ENCODE data around the gene ZCCHC2.

Gene ZCCHC2

DNA sequence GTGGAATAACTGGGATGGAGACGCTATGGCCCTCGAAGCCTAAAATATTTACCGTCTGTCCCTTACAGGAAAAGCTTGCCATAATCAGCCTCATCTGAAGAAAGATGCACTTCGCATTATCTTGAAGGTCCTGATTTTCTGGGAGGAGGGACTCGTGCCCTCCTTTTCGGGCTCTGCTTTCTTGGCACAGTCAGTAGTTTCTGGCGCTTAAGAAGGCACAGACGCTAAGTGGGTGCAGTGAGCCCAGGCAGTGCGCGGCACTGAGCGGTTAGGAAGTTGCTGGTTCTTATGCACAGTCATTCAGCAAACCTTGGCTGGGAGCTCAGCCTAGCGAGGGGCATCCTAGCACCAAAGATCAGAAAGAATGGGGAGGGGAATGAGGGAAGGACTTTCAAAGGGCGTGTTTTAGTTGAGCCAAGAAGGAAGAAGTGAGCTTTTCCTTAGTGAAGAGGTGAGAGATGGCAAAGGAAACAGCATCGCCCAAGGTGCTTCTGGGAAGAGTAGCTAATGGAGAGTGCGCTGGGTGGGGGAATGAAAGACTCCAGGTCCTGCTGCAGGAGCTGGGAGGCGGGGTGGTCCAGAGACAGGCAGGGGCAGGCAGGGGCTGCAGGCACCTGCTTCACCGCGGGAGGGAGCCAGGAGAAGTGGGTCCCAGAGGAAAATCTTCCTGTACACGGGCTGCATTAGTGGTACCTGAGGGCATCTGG lies 64.1 kb downstream of the ZCCHC2 start:
- peaks cover 2 to 16% of the 10 kb centered on the region in 2 experiments for H3K36me3 ChIP-seq (ENCODE audit: control insufficient read depth in 1 of 2, insufficient read depth in 2 of 2, low read depth in 1 of 2, low read length in 2 of 2)
- H3K14ac ChIP-seq (ENCODE audit: low read length in 2 of 2) = no peak overlapping the region
- no peak overlapping the region for H2BK5ac ChIP-seq (ENCODE audit: low read depth, low read length, poor library complexity, severe bottlenecking)
- no peak overlapping the region for H2BK12ac ChIP-seq (ENCODE audit: low read length in 2 of 2)
- H3K27ac ChIP-seq (ENCODE audit: low read length, poor library complexity, severe bottlenecking) = no peak overlapping the region
- H4K8ac ChIP-seq (ENCODE audit: low read length) = no peak overlapping the region
- no peak for DNase-seq
- peaks cover 3% of the 10 kb centered on the region for H3K79me1 ChIP-seq (replicated peaks; ENCODE audit: low read length, poor library complexity, severe bottlenecking)
- H2AK5ac ChIP-seq (ENCODE audit: low read length, severe bottlenecking) = no peak overlapping the region
- H2AFZ ChIP-seq (ENCODE audit: low read depth, low read length) = no peak overlapping the region
- H2BK120ac ChIP-seq (ENCODE audit: low read depth, low read length) = no peak overlapping the region
- H3K4me2 ChIP-seq (ENCODE audit: low read length, poor library complexity, severe bottlenecking) = no peak overlapping the region
- no peak overlapping the region for H3K4ac ChIP-seq (ENCODE audit: low read depth in 1 of 2, low read length in 2 of 2)
- 96% methylated on average over 19 of the region's 19 CpGs for WGBS
- H4K91ac ChIP-seq (ENCODE audit: low read length) = no peak overlapping the region
- no peak overlapping the region for H3K23ac ChIP-seq (ENCODE audit: low read length in 2 of 2)
- no peak overlapping the region for H3K4me3 ChIP-seq (ENCODE audit: insufficient read depth in 1 of 2, low read depth in 1 of 2, low read length in 2 of 2)
- H3K9me3 ChIP-seq (ENCODE audit: control insufficient read depth, low read length) = no peaks in the 10 kb centered on the region
- no peak overlapping the region for H3K18ac ChIP-seq (ENCODE audit: low read depth in 1 of 2, low read length in 2 of 2)
- peaks cover 9% of the 10 kb centered on the region for H3K4me1 ChIP-seq (ENCODE audit: control insufficient read depth, insufficient read depth, low read depth, low read length)
- peak overlapping the region; percentile 71 for H3K9ac ChIP-seq (ENCODE audit: low read length)
- no peak overlapping the region for H2BK15ac ChIP-seq (ENCODE audit: low read depth, poor library complexity, severe bottlenecking)
- H3K27me3 ChIP-seq (ENCODE audit: control insufficient read depth in 1 of 2, insufficient read depth in 1 of 2, low read length in 2 of 2) = peaks cover 0 to 5% of the 10 kb centered on the region in 2 experiments

GRCh38 chr18:62587689-62588088 lies 64.9 kb downstream of the ZCCHC2 start:
- 91% methylated on average over 8 of the region's 9 CpGs for WGBS
- Histone ChIP-seq H3K27me3 (ENCODE audit: control insufficient read depth in 1 of 2, insufficient read depth in 1 of 2, low read length in 2 of 2) (peaks cover 0 to 5% of the 10 kb centered on the region in 2 experiments), H3K23ac (ENCODE audit: low read length in 2 of 2) (no peak overlapping the region), H2AK5ac (ENCODE audit: low read length, severe bottlenecking) (no peak overlapping the region), H2BK120ac (ENCODE audit: low read depth, low read length) (no peak overlapping the region), H2BK5ac (ENCODE audit: low read depth, low read length, poor library complexity, severe bottlenecking) (no peak overlapping the region), H3K79me1 (replicated peaks; ENCODE audit: low read length, poor library complexity, severe bottlenecking) (peaks cover 3% of the 10 kb centered on the region), H2BK15ac (ENCODE audit: low read depth, poor library complexity, severe bottlenecking) (no peak overlapping the region), H3K18ac (ENCODE audit: low read depth in 1 of 2, low read length in 2 of 2) (no peak overlapping the region), H2BK12ac (ENCODE audit: low read length in 2 of 2) (no peak overlapping the region), H3K9me3 (ENCODE audit: control insufficient read depth, low read length) (peaks cover 5% of the 10 kb centered on the region), H3K4me3 (ENCODE audit: insufficient read depth in 1 of 2, low read depth in 1 of 2, low read length in 2 of 2) (no peak overlapping the region), H4K8ac (ENCODE audit: low read length) (no peak overlapping the region), H4K91ac (ENCODE audit: low read length) (no peak overlapping the region), H3K14ac (ENCODE audit: low read length in 2 of 2) (no peak overlapping the region), H3K4me1 (ENCODE audit: control insufficient read depth, insufficient read depth, low read depth, low read length) (peaks cover 9% of the 10 kb centered on the region), H3K27ac (ENCODE audit: low read length, poor library complexity, severe bottlenecking) (no peak overlapping the region), H3K4ac (ENCODE audit: low read depth in 1 of 2, low read length in 2 of 2) (no peak overlapping the region), H3K36me3 (ENCODE audit: control insufficient read depth in 1 of 2, insufficient read depth in 2 of 2, low read depth in 1 of 2, low read length in 2 of 2) (peaks cover 2 to 16% of the 10 kb centered on the region in 2 experiments), H2AFZ (ENCODE audit: low read depth, low read length) (no peak overlapping the region), H3K4me2 (ENCODE audit: low read length, poor library complexity, severe bottlenecking) (no peak overlapping the region), H3K9ac (ENCODE audit: low read length) (no peak overlapping the region)
- no peak for DNase-seq

- WGBS = 88% methylated on average over 3 of the region's 3 CpGs
Observed at GRCh38 chr18:62588217-62588616, 65.4 kb downstream of the ZCCHC2 start.

GRCh38 chr18:62590799-62591590 lies 68.2 kb downstream of the ZCCHC2 start:
- no peak for DNase-seq
- Histone ChIP-seq H2BK12ac (ENCODE audit: low read length in 2 of 2) (no peak overlapping the region), H3K14ac (ENCODE audit: low read length in 2 of 2) (no peak overlapping the region), H3K18ac (ENCODE audit: low read depth in 1 of 2, low read length in 2 of 2) (no peak overlapping the region), H4K8ac (ENCODE audit: low read length) (peak overlapping the region; percentile 27), H3K4me3 (ENCODE audit: insufficient read depth in 1 of 2, low read depth in 1 of 2, low read length in 2 of 2) (no peak overlapping the region), H3K4ac (ENCODE audit: low read depth in 1 of 2, low read length in 2 of 2) (no peak overlapping the region), H2AK5ac (ENCODE audit: low read length, severe bottlenecking) (no peak overlapping the region), H3K79me1 (replicated peaks; ENCODE audit: low read length, poor library complexity, severe bottlenecking) (no peaks in the 10 kb centered on the region), H3K36me3 (ENCODE audit: control insufficient read depth in 1 of 2, insufficient read depth in 2 of 2, low read depth in 1 of 2, low read length in 2 of 2) (peaks cover 0 to 4% of the 10 kb centered on the region in 2 experiments), H2BK15ac (ENCODE audit: low read depth, poor library complexity, severe bottlenecking) (no peak overlapping the region), H3K4me1 (ENCODE audit: control insufficient read depth, insufficient read depth, low read depth, low read length) (peaks cover under 1% of the 10 kb centered on the region), H3K4me2 (ENCODE audit: low read length, poor library complexity, severe bottlenecking) (no peak overlapping the region), H3K27ac (ENCODE audit: low read length, poor library complexity, severe bottlenecking) (no peak overlapping the region), H2AFZ (ENCODE audit: low read depth, low read length) (no peak overlapping the region), H3K27me3 (ENCODE audit: control insufficient read depth in 1 of 2, insufficient read depth in 1 of 2, low read length in 2 of 2) (peaks cover 8 to 16% of the 10 kb centered on the region in 2 experiments), H2BK120ac (ENCODE audit: low read depth, low read length) (no peak overlapping the region), H3K9me3 (ENCODE audit: control insufficient read depth, low read length) (peaks cover 10% of the 10 kb centered on the region), H3K9ac (ENCODE audit: low read length) (no peak overlapping the region), H4K91ac (ENCODE audit: low read length) (no peak overlapping the region), H2BK5ac (ENCODE audit: low read depth, low read length, poor library complexity, severe bottlenecking) (no peak overlapping the region), H3K23ac (ENCODE audit: low read length in 2 of 2) (no peak overlapping the region)
- WGBS = 91% methylated on average over 15 of the region's 15 CpGs

More at GRCh38 chr18:62588217-62588616, 65.4 kb downstream of the ZCCHC2 start:
- Histone ChIP-seq H3K4me1 (ENCODE audit: control insufficient read depth, insufficient read depth, low read depth, low read length) (peaks cover 9% of the 10 kb centered on the region), H2AK5ac (ENCODE audit: low read length, severe bottlenecking) (no peak overlapping the region), H3K23ac (ENCODE audit: low read length in 2 of 2) (no peak overlapping the region), H3K14ac (ENCODE audit: low read length in 2 of 2) (no peak overlapping the region), H4K91ac (ENCODE audit: low read length) (no peak overlapping the region), H2AFZ (ENCODE audit: low read depth, low read length) (no peak overlapping the region), H3K79me1 (replicated peaks; ENCODE audit: low read length, poor library complexity, severe bottlenecking) (peaks cover 3% of the 10 kb centered on the region), H2BK12ac (ENCODE audit: low read length in 2 of 2) (no peak overlapping the region), H3K27me3 (ENCODE audit: control insufficient read depth in 1 of 2, insufficient read depth in 1 of 2, low read length in 2 of 2) (peaks cover 0 to 5% of the 10 kb centered on the region in 2 experiments), H3K9ac (ENCODE audit: low read length) (no peak overlapping the region), H4K8ac (ENCODE audit: low read length) (no peak overlapping the region), H3K18ac (ENCODE audit: low read depth in 1 of 2, low read length in 2 of 2) (no peak overlapping the region), H3K9me3 (ENCODE audit: control insufficient read depth, low read length) (peaks cover 10% of the 10 kb centered on the region), H2BK5ac (ENCODE audit: low read depth, low read length, poor library complexity, severe bottlenecking) (no peak overlapping the region), H3K4me3 (ENCODE audit: insufficient read depth in 1 of 2, low read depth in 1 of 2, low read length in 2 of 2) (no peak overlapping the region), H3K27ac (ENCODE audit: low read length, poor library complexity, severe bottlenecking) (no peak overlapping the region), H2BK15ac (ENCODE audit: low read depth, poor library complexity, severe bottlenecking) (no peak overlapping the region), H3K4me2 (ENCODE audit: low read length, poor library complexity, severe bottlenecking) (no peak overlapping the region), H2BK120ac (ENCODE audit: low read depth, low read length) (no peak overlapping the region), H3K4ac (ENCODE audit: low read depth in 1 of 2, low read length in 2 of 2) (no peak overlapping the region), H3K36me3 (ENCODE audit: control insufficient read depth in 1 of 2, insufficient read depth in 2 of 2, low read depth in 1 of 2, low read length in 2 of 2) (peaks cover 2 to 16% of the 10 kb centered on the region in 2 experiments)
- no peak for DNase-seq

All from mesenchymal stem cell (in vitro differentiated cells and primary cell).